Keratinocyte (primary cell): ENCODE data around the gene RFX2. TPM values are rescaled to one million over a fixed set of nuclear protein-coding genes. Genes with fewer than 3 reads are reported as not detected.

Source experiments
- DNase-seq: peaks from one replicate; pipeline ENCODE4 v3.0.0-alpha.2; 2011; ENCODE audit warnings: low read depth, missing footprints, low spot score
- FAIRE-seq: peaks from 2 replicates; lab custom pipeline; 2011; peaks lifted over from hg19 to GRCh38; lab: Jason Lieb, UNC
- H2AFZ ChIP-seq: 2 replicates; pipeline ENCODE4 v1.6.0; 2012; ENCODE audit warnings: low read length, control low read depth, inconsistent platforms; ENCODE audit not compliant: control insufficient read depth
- H3K27ac ChIP-seq: 2 replicates; pipeline ENCODE4 v1.5.1; 2011; ENCODE audit warnings: low read length; ENCODE audit not compliant: control insufficient read depth, insufficient read depth
- H3K27me3 ChIP-seq: 3 replicates; pipeline ENCODE4 v1.6.0; 2011; ENCODE audit warnings: low read length; ENCODE audit not compliant: control insufficient read depth, insufficient read depth; ENCODE audit errors: extremely low read depth
- H3K36me3 ChIP-seq, 2 experiments: 2 replicates in 1 of 2; 3 replicates in 1 of 2; pipeline ENCODE4 v1.5.1; 2011; ENCODE audit warnings: low read length in 2 of 2, mild to moderate bottlenecking in 1 of 2; ENCODE audit not compliant: control insufficient read depth in 2 of 2, insufficient read depth in 2 of 2; ENCODE audit errors: extremely low read depth in 1 of 2
- H3K4me1 ChIP-seq: 3 replicates; pipeline ENCODE4 v1.5.1; 2011; ENCODE audit warnings: low read length; ENCODE audit not compliant: control insufficient read depth, insufficient read depth; ENCODE audit errors: extremely low read depth
- H3K4me2 ChIP-seq: 3 replicates; pipeline ENCODE4 v1.6.0; 2011; ENCODE audit warnings: low read depth, low read length; ENCODE audit not compliant: control insufficient read depth, insufficient read depth; ENCODE audit errors: extremely low read depth
- H3K4me3 ChIP-seq, 3 experiments: fragments of 200-600 bp in 1 of 3; sonication (generic) in 1 of 3; 2 replicates in 2 of 3; 3 replicates in 1 of 3; pipeline ENCODE4 v1.5.1; 2011 to 2016; ENCODE audit warnings: low read length in 3 of 3, mild to moderate bottlenecking in 3 of 3, control low read depth in 2 of 3, inconsistent platforms in 1 of 3, low read depth in 1 of 3, mixed read lengths in 1 of 3, mixed run types in 1 of 3, moderate library complexity in 1 of 3; ENCODE audit not compliant: control insufficient read depth in 2 of 3, insufficient read depth in 2 of 3; ENCODE audit errors: extremely low read depth in 1 of 3
- H3K79me2 ChIP-seq: 2 replicates; pipeline ENCODE4 v1.6.0; 2012; ENCODE audit warnings: low read length; ENCODE audit not compliant: control insufficient read depth, insufficient read depth
- H3K9ac ChIP-seq: 3 replicates; pipeline ENCODE4 v1.6.0; 2011; ENCODE audit warnings: low read length; ENCODE audit not compliant: control insufficient read depth, insufficient read depth; ENCODE audit errors: extremely low read depth
- H3K9me1 ChIP-seq: 3 replicates; pipeline ENCODE4 v1.6.0; 2011; ENCODE audit warnings: low read length; ENCODE audit not compliant: control insufficient read depth, insufficient read depth; ENCODE audit errors: extremely low read depth
- H3K9me3 ChIP-seq: 2 replicates; pipeline ENCODE4 v1.5.1; 2012; ENCODE audit warnings: low read depth, low read length; ENCODE audit not compliant: control insufficient read depth
- H4K20me1 ChIP-seq: 3 replicates; pipeline ENCODE4 v1.6.0; 2011; ENCODE audit warnings: low read length; ENCODE audit not compliant: control insufficient read depth, insufficient read depth; ENCODE audit errors: extremely low read depth
- EZH2 ChIP-seq: IDR thresholded peaks from one replicate; pipeline ENCODE4 v1.6.1; 2012; ENCODE audit warnings: inconsistent platforms, mild to moderate bottlenecking, low read length, moderate library complexity
- dilution Hi-C: fragments of 300-500 bp; cut with MboI; formaldehyde crosslinking; loops from one replicate; pipeline ENCODE4 v1.7.0; 2020; ENCODE audit warnings: low sequenced_read_pairs; ENCODE audit not compliant: extremely low pct_ligation_motif_present
- polyA plus RNA-seq, 5 experiments: library from polyadenylated mRNA; depleted of rRNA in 3 of 5; stranded (reverse) in 3 of 5; stranded (forward) in 1 of 5; unstranded in 1 of 5; fragments of >200 nt; gene quantifications; 1 replicate in 1 of 5; 2 replicates in 3 of 5; 3 replicates in 1 of 5; pipeline versions ENCODE4 v1.2.1 to v1.2.3, GENCODE V29; 2011 to 2012; ENCODE audit warnings: missing spikeins in 2 of 5, low read depth in 1 of 5, low replicate concordance in 1 of 5
- TF ChIP-seq, protein P1 (sequence below), 3 experiments: IDR thresholded peaks in 1 of 3; conservative IDR thresholded peaks in 1 of 3; optimal IDR thresholded peaks in 1 of 3; 2 replicates in 2 of 3; 3 replicates in 1 of 3; pipeline versions ENCODE3 to v1.5.1; 2011; ENCODE audit warnings: low read length in 3 of 3, mild to moderate bottlenecking in 3 of 3, moderate library complexity in 2 of 3, control low read depth in 1 of 3, inconsistent platforms in 1 of 3; ENCODE audit not compliant: insufficient read depth in 2 of 3; ENCODE audit errors: extremely low read depth in 1 of 3

The RFX2 gene
- polyA plus RNA-seq, 1 donor (not counting 4 experiments of a cell fraction or from before 2014, with no cell fraction given): 5.8 TPM

GRCh38 chr19:6048348-6048747 is 62.0 kb downstream of the RFX2 start:
- H3K79me2 ChIP-seq: peaks cover 12% of the 10 kb centered on the region
- no peak overlapping the region for H3K4me2 ChIP-seq
- peaks cover 4% of the 10 kb centered on the region for H3K4me1 ChIP-seq
- H3K4me3 ChIP-seq: no peak overlapping the region
- H3K27ac ChIP-seq: peak overlapping the region; percentile 18
- no peaks in the 10 kb centered on the region for H3K9me1 ChIP-seq
- H3K36me3 ChIP-seq: peaks cover 4 to 9% of the 10 kb centered on the region in 2 experiments
- dilution Hi-C loops: loop anchor here (25.0 kb wide), 1 partner anchor 239 kb away; the partner anchor contains the start of gene MLLT1
- DNase-seq (no peak), FAIRE-seq (no peak)
- H3K9me3 ChIP-seq: no peaks in the 10 kb centered on the region
- TF ChIP-seq EZH2: no peak
- TF ChIP-seq, protein P1, sequence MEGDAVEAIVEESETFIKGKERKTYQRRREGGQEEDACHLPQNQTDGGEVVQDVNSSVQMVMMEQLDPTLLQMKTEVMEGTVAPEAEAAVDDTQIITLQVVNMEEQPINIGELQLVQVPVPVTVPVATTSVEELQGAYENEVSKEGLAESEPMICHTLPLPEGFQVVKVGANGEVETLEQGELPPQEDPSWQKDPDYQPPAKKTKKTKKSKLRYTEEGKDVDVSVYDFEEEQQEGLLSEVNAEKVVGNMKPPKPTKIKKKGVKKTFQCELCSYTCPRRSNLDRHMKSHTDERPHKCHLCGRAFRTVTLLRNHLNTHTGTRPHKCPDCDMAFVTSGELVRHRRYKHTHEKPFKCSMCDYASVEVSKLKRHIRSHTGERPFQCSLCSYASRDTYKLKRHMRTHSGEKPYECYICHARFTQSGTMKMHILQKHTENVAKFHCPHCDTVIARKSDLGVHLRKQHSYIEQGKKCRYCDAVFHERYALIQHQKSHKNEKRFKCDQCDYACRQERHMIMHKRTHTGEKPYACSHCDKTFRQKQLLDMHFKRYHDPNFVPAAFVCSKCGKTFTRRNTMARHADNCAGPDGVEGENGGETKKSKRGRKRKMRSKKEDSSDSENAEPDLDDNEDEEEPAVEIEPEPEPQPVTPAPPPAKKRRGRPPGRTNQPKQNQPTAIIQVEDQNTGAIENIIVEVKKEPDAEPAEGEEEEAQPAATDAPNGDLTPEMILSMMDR (optimal IDR thresholded peaks at IDR 0.05 in 1 of 3, IDR thresholded peaks at IDR 0.05 in 1 of 3, conservative IDR thresholded peaks at IDR 0.05 in 1 of 3; ENCODE audit: extremely low read depth in 1 of 3, insufficient read depth in 2 of 3, low read length in 3 of 3): no peak
- no peak overlapping the region for H2AFZ ChIP-seq
- H4K20me1 ChIP-seq: no peaks in the 10 kb centered on the region
- no peaks in the 10 kb centered on the region for H3K27me3 ChIP-seq
- no peak overlapping the region for H3K9ac ChIP-seq

DNA sequence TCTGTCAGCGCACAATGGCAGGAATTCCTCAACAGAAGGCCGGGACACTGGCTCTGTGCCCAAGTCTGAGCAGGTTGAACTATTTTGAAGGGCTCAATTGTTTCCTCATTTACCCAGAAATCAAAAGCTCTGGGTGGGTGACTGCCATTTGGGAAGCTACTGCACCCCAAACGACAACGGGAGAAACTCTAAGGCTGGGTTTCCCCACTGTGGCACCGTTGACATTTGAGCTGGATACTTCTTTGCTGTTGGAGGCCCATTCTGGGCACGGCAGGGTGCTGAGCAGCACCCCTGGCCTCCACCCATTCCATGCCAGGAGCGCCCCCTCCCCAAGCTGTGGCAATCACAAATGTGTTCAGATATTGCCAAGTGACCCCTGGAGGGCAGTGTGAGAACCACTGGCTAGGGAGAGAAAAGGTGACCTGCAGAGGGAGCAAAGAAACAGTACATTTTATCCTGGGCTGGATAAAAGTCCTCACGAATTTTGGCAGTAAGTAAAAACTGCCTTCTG is 62.5 kb downstream of the RFX2 start:
- peaks cover 7 to 13% of the 10 kb centered on the region in 2 experiments for H3K36me3 ChIP-seq
- no peak overlapping the region for H3K4me2 ChIP-seq
- H2AFZ ChIP-seq: no peak overlapping the region
- TF ChIP-seq EZH2: no peak
- TF ChIP-seq, protein P1 (optimal IDR thresholded peaks at IDR 0.05 in 1 of 3, IDR thresholded peaks at IDR 0.05 in 1 of 3, conservative IDR thresholded peaks at IDR 0.05 in 1 of 3; ENCODE audit: extremely low read depth in 1 of 3, insufficient read depth in 2 of 3, low read length in 3 of 3): peak; percentile 47 to 74 (median 66)
- FAIRE-seq (no peak), DNase-seq (no peak)
- H3K9me3 ChIP-seq: no peaks in the 10 kb centered on the region
- H3K9ac ChIP-seq: no peak overlapping the region
- H3K27me3 ChIP-seq: no peaks in the 10 kb centered on the region
- H3K4me3 ChIP-seq: no peak overlapping the region
- H4K20me1 ChIP-seq: no peaks in the 10 kb centered on the region
- peaks cover 4% of the 10 kb centered on the region for H3K4me1 ChIP-seq
- dilution Hi-C loops: loop anchor here (25.0 kb wide), 1 partner anchor 240 kb away; the partner anchor contains the start of gene MLLT1
- peaks cover 9% of the 10 kb centered on the region for H3K79me2 ChIP-seq
- H3K9me1 ChIP-seq: no peaks in the 10 kb centered on the region
- H3K27ac ChIP-seq: no peak overlapping the region
